H1 (cell line): ENCODE measurements around the gene ANK2. TPM values are rescaled to one million over a fixed set of nuclear protein-coding genes. Genes with fewer than 3 reads are reported as not detected.

Experiments
- CHD1 ChIP-seq: IDR thresholded peaks from 2 replicates; pipeline ENCODE4 v1.6.1; 2012; ENCODE audit warnings: low read depth, low read length, improper control_type of control experiment
- CHD7 ChIP-seq: fragments of 300-600 bp; sonication (generic); IDR thresholded peaks from 2 replicates; pipeline ENCODE4 v1.7.1; 2012; ENCODE audit warnings: low read length, moderate library complexity, mild to moderate bottlenecking, inconsistent platforms; ENCODE audit not compliant: insufficient replicate concordance
- CTBP2 ChIP-seq: IDR thresholded peaks from 2 replicates; pipeline ENCODE4 v1.7.0; 2011; ENCODE audit warnings: borderline replicate concordance, mild to moderate bottlenecking, moderate library complexity, mixed read lengths, low read length; ENCODE audit not compliant: insufficient read depth, insufficient read length
- E2F6 ChIP-seq: IDR thresholded peaks from 2 replicates; pipeline ENCODE4 v1.6.1; 2012; ENCODE audit warnings: inconsistent platforms
- JUND ChIP-seq: IDR thresholded peaks from 2 replicates; pipeline ENCODE4 v1.6.1; 2011; ENCODE audit warnings: mild to moderate bottlenecking, improper control_type of control experiment, low read length
- KDM4A ChIP-seq: IDR thresholded peaks from one replicate; pipeline ENCODE4 v1.7.1; 2012; ENCODE audit warnings: low read depth, mild to moderate bottlenecking, moderate library complexity, low read length, inconsistent platforms; ENCODE audit not compliant: severe bottlenecking
- POLR2AphosphoS5 ChIP-seq: IDR thresholded peaks from 2 replicates; pipeline ENCODE4 v1.6.1; 2011; ENCODE audit warnings: low read depth, low read length
- RBBP5 ChIP-seq: IDR thresholded peaks from 2 replicates; pipeline ENCODE4 v1.7.1; 2012; ENCODE audit warnings: low read depth, mild to moderate bottlenecking, inconsistent platforms, low read length, moderate library complexity, borderline replicate concordance
- polyA plus RNA-seq, 7 experiments: library from polyadenylated mRNA; depleted of rRNA in 3 of 7; stranded (reverse) in 5 of 7; unstranded in 2 of 7; fragments of >200 nt in 5 of 7; fragments of 200-250 nt in 2 of 7; gene quantifications; 1 replicate in 5 of 7; 2 replicates in 1 of 7; 4 replicates in 1 of 7; pipeline versions ENCODE4 v1.2.1 to v1.2.3, GENCODE V29; 2011 to 2013; ENCODE audit warnings: missing spikeins in 2 of 7, mixed read lengths in 2 of 7
- total RNA-seq: library from RNA; stranded (reverse); fragmentation: NEBNext Ultra II Directional; extraction: Animal tissue kit (Norgen Biotek cat#: 25700); gene quantifications from 2 replicates; pipeline ENCODE4 v1.2.1, GENCODE V29; 2021

ANK2 gene
- total and polyA plus RNA-seq, 2 of the 8 experiments (the other 6 are each of a cell fraction or from before 2014, with no cell fraction given) = 14.2 to 35.1 TPM

GRCh38 chr4:113187358-113187757 lies 137.9 kb downstream of the ANK2 start (continued):
- TF ChIP-seq CHD7 (no peak), E2F6 (no peak), JUND (no peak), CHD1 (no peak), KDM4A (no peak), POLR2AphosphoS5 (no peak), RBBP5 (no peak), CTBP2 (no peak)
- TF ChIP-seq, all 59 proteins: peak for 0
